ENCODE measurements around the gene MINAR1. TPM values are rescaled to one million over a fixed set of nuclear protein-coding genes. Genes with fewer than 3 reads are reported as not detected.

Gene MINAR1
- polyA plus RNA-seq, 1 donor (not counting 4 experiments of a cell fraction or from before 2014, with no cell fraction given): 0.13 TPM

GRCh38 chr15:79402136-79402535, 30.0 kb upstream of the MINAR1 start:
- no peak for DNase-seq (ENCODE audit: low read depth, low spot score)
- dilution Hi-C loops (cut with MboI; ENCODE audit: extremely low pct_ligation_motif_present, low sequenced_read_pairs): no loop called here
- no peaks in the 10 kb centered on the region for H3K4me1 ChIP-seq (ENCODE audit: control insufficient read depth, extremely low read depth, insufficient read depth, low read length)
- no peak for FAIRE-seq
- H3K9me1 ChIP-seq (ENCODE audit: control insufficient read depth, extremely low read depth, insufficient read depth, low read length): no peaks in the 10 kb centered on the region
- no peak overlapping the region for H3K4me3 ChIP-seq (ENCODE audit: control insufficient read depth in 2 of 3, extremely low read depth in 1 of 3, insufficient read depth in 2 of 3, low read depth in 1 of 3, low read length in 3 of 3)
- no peak overlapping the region for H3K4me2 ChIP-seq (ENCODE audit: control insufficient read depth, extremely low read depth, insufficient read depth, low read depth, low read length)
- no peaks in the 10 kb centered on the region for H3K9me3 ChIP-seq (ENCODE audit: control insufficient read depth, low read depth, low read length)
- H3K27ac ChIP-seq (ENCODE audit: control insufficient read depth, insufficient read depth, low read length): no peak overlapping the region
- H3K9ac ChIP-seq (ENCODE audit: control insufficient read depth, extremely low read depth, insufficient read depth, low read length): no peak overlapping the region
- TF ChIP-seq, protein P1, sequence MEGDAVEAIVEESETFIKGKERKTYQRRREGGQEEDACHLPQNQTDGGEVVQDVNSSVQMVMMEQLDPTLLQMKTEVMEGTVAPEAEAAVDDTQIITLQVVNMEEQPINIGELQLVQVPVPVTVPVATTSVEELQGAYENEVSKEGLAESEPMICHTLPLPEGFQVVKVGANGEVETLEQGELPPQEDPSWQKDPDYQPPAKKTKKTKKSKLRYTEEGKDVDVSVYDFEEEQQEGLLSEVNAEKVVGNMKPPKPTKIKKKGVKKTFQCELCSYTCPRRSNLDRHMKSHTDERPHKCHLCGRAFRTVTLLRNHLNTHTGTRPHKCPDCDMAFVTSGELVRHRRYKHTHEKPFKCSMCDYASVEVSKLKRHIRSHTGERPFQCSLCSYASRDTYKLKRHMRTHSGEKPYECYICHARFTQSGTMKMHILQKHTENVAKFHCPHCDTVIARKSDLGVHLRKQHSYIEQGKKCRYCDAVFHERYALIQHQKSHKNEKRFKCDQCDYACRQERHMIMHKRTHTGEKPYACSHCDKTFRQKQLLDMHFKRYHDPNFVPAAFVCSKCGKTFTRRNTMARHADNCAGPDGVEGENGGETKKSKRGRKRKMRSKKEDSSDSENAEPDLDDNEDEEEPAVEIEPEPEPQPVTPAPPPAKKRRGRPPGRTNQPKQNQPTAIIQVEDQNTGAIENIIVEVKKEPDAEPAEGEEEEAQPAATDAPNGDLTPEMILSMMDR (optimal IDR thresholded peaks at IDR 0.05 in 1 of 3, IDR thresholded peaks at IDR 0.05 in 1 of 3, conservative IDR thresholded peaks at IDR 0.05 in 1 of 3; ENCODE audit: extremely low read depth in 1 of 3, insufficient read depth in 2 of 3, low read length in 3 of 3): no peak
- TF ChIP-seq EZH2 (IDR thresholded peaks at IDR 0.05; ENCODE audit: low read length): no peak
- no peaks in the 10 kb centered on the region for H3K36me3 ChIP-seq (ENCODE audit: control insufficient read depth in 2 of 2, extremely low read depth in 1 of 2, insufficient read depth in 2 of 2, low read length in 2 of 2)
- no peaks in the 10 kb centered on the region for H3K79me2 ChIP-seq (ENCODE audit: control insufficient read depth, insufficient read depth, low read length)
- no peak overlapping the region for H2AFZ ChIP-seq (ENCODE audit: control insufficient read depth, low read length)
- no peaks in the 10 kb centered on the region for H4K20me1 ChIP-seq (ENCODE audit: control insufficient read depth, extremely low read depth, insufficient read depth, low read length)
- H3K27me3 ChIP-seq (ENCODE audit: control insufficient read depth, extremely low read depth, insufficient read depth, low read length): no peaks in the 10 kb centered on the region

- no peaks in the 10 kb centered on the region for H3K9me3 ChIP-seq (ENCODE audit: control insufficient read depth, low read depth, low read length)
- H3K27me3 ChIP-seq (ENCODE audit: control insufficient read depth, extremely low read depth, insufficient read depth, low read length): no peaks in the 10 kb centered on the region
- DNase-seq (ENCODE audit: low read depth, low spot score) (no peak), FAIRE-seq (no peak)
- H3K79me2 ChIP-seq (ENCODE audit: control insufficient read depth, insufficient read depth, low read length): no peaks in the 10 kb centered on the region
- dilution Hi-C loops (cut with MboI; ENCODE audit: extremely low pct_ligation_motif_present, low sequenced_read_pairs): no loop called here
- no peaks in the 10 kb centered on the region for H3K4me1 ChIP-seq (ENCODE audit: control insufficient read depth, extremely low read depth, insufficient read depth, low read length)
- H2AFZ ChIP-seq (ENCODE audit: control insufficient read depth, low read length): no peak overlapping the region
- no peak overlapping the region for H3K27ac ChIP-seq (ENCODE audit: control insufficient read depth, insufficient read depth, low read length)
- no peaks in the 10 kb centered on the region for H3K36me3 ChIP-seq (ENCODE audit: control insufficient read depth in 2 of 2, extremely low read depth in 1 of 2, insufficient read depth in 2 of 2, low read length in 2 of 2)
- no peak overlapping the region for H3K4me3 ChIP-seq (ENCODE audit: control insufficient read depth in 2 of 3, extremely low read depth in 1 of 3, insufficient read depth in 2 of 3, low read depth in 1 of 3, low read length in 3 of 3)
- no peak overlapping the region for H3K9ac ChIP-seq (ENCODE audit: control insufficient read depth, extremely low read depth, insufficient read depth, low read length)
- no peak for TF ChIP-seq EZH2 (IDR thresholded peaks at IDR 0.05; ENCODE audit: low read length)
- TF ChIP-seq, protein P1 (optimal IDR thresholded peaks at IDR 0.05 in 1 of 3, IDR thresholded peaks at IDR 0.05 in 1 of 3, conservative IDR thresholded peaks at IDR 0.05 in 1 of 3; ENCODE audit: extremely low read depth in 1 of 3, insufficient read depth in 2 of 3, low read length in 3 of 3): no peak
- H3K9me1 ChIP-seq (ENCODE audit: control insufficient read depth, extremely low read depth, insufficient read depth, low read length): no peaks in the 10 kb centered on the region
- H4K20me1 ChIP-seq (ENCODE audit: control insufficient read depth, extremely low read depth, insufficient read depth, low read length): no peaks in the 10 kb centered on the region
- no peak overlapping the region for H3K4me2 ChIP-seq (ENCODE audit: control insufficient read depth, extremely low read depth, insufficient read depth, low read depth, low read length)
Measured at GRCh38 chr15:79403501-79403900, 28.6 kb upstream of the MINAR1 start.
